SK-N-SH (cell line): ENCODE data around the gene NT5C1B. TPM values are rescaled to one million over a fixed set of nuclear protein-coding genes. Genes with fewer than 3 reads are reported as not detected.

Experiments used
- CTCF ChIA-PET: fragments of 300-600, 350-600 bp; formaldehyde crosslinking; extraction: SDS; loops from one replicate; lab custom pipeline; 2021; lab: Yijun Ruan, JAX
- POLR2A ChIA-PET: fragments of 350-600 bp; sonication (Branson Sonifier 250); formaldehyde crosslinking; extraction: SDS; loops from one replicate; lab custom pipeline; 2020; ENCODE audit warnings: antibody characterized with exemption, inconsistent platforms; lab: Yijun Ruan, JAX
- DNase-seq: peaks from one replicate; pipeline ENCODE4 v3.0.0; 2012
- H2AFZ ChIP-seq: fragments of 200-600 bp; sonication (generic); 2 replicates; pipeline ENCODE4 v1.8.1; 2016; ENCODE audit warnings: antibody characterized with exemption, mild to moderate bottlenecking, low read depth
- H3F3A ChIP-seq: fragments of 200-600 bp; sonication (generic); replicated peaks from 2 replicates; pipeline ENCODE3; 2016; ENCODE audit warnings: antibody characterized with exemption, mild to moderate bottlenecking; ENCODE audit not compliant: insufficient read depth
- H3K27ac ChIP-seq, 2 experiments: fragments of 200-500 bp in 1 of 2; fragments of 200-600 bp in 1 of 2; sonication (Bioruptor generic) in 1 of 2; sonication (generic), shearing (Covaris generic) in 1 of 2; 2 replicates each; pipeline versions ENCODE4 v1.5.1 to v1.6.1; 2014 to 2016; ENCODE audit warnings: low read depth in 2 of 2, inconsistent platforms in 1 of 2, low read length in 1 of 2, mild to moderate bottlenecking in 1 of 2, mixed read lengths in 1 of 2
- H3K27me3 ChIP-seq: fragments of 200-600 bp; sonication (generic), shearing (Covaris generic); 2 replicates; pipeline ENCODE4 v1.6.1; 2016; ENCODE audit warnings: mixed run types; ENCODE audit not compliant: insufficient read depth
- H3K36me3 ChIP-seq, 2 experiments: fragments of 200-500 bp in 1 of 2; fragments of 200-600 bp in 1 of 2; sonication (Bioruptor generic) in 1 of 2; sonication (generic) in 1 of 2; replicated peaks in 1 of 2; 2 replicates each; pipeline versions ENCODE3 to v1.5.1; 2014 to 2016; ENCODE audit warnings: low read length in 1 of 2, mild to moderate bottlenecking in 1 of 2; ENCODE audit not compliant: insufficient read depth in 2 of 2, control insufficient read depth in 1 of 2
- H3K4me1 ChIP-seq, 2 experiments: fragments of 200-500 bp in 1 of 2; fragments of 200-600 bp in 1 of 2; sonication (Bioruptor generic) in 1 of 2; sonication (generic), shearing (Covaris generic) in 1 of 2; 2 replicates each; pipeline versions ENCODE4 v1.5.1 to v1.6.1; 2014 to 2016; ENCODE audit warnings: low read depth in 1 of 2, low read length in 1 of 2, mixed run types in 1 of 2; ENCODE audit not compliant: insufficient read depth in 2 of 2, control insufficient read depth in 1 of 2
- H3K4me2 ChIP-seq: fragments of 200-600 bp; sonication (generic), shearing (Covaris generic); 2 replicates; pipeline ENCODE4 v1.6.1; 2017; ENCODE audit warnings: mixed run types
- H3K4me3 ChIP-seq, 2 experiments: fragments of 200-500 bp in 1 of 2; fragments of 200-600 bp in 1 of 2; sonication (Bioruptor generic) in 1 of 2; sonication (generic), shearing (Covaris generic) in 1 of 2; 2 replicates each; pipeline versions ENCODE4 v1.5.1 to v1.8.1; 2014 to 2016; ENCODE audit warnings: low read depth in 2 of 2, inconsistent platforms in 1 of 2, low read length in 1 of 2, mild to moderate bottlenecking in 1 of 2, mixed read lengths in 1 of 2, moderate library complexity in 1 of 2
- H3K79me2 ChIP-seq: fragments of 200-600 bp; sonication (generic); 2 replicates; pipeline ENCODE4 v1.8.1; 2017; ENCODE audit warnings: mild to moderate bottlenecking; ENCODE audit not compliant: insufficient read depth
- H3K9ac ChIP-seq: fragments of 200-600 bp; sonication (generic); 2 replicates; pipeline ENCODE4 v1.6.1; 2017; ENCODE audit warnings: mixed run types
- H3K9me2 ChIP-seq: fragments of 200-600 bp; sonication (generic); 2 replicates; pipeline ENCODE4 v1.6.1; 2017; ENCODE audit warnings: mixed run types
- H3K9me3 ChIP-seq: fragments of 200-600 bp; sonication (generic); 2 replicates; pipeline ENCODE4 v1.6.1; 2017; ENCODE audit warnings: mixed run types, mild to moderate bottlenecking, moderate library complexity
- H4K20me1 ChIP-seq: fragments of 200-600 bp; sonication (generic); 2 replicates; pipeline ENCODE4 v1.6.1; 2017; ENCODE audit warnings: mild to moderate bottlenecking, mixed run types; ENCODE audit not compliant: insufficient read depth
- ELF1 ChIP-seq: IDR thresholded peaks from 2 replicates; pipeline ENCODE4 v1.4.0; 2012
- EP300 ChIP-seq, 2 experiments: IDR thresholded peaks; 2 replicates each; pipeline versions ENCODE4 v1.4.0 to v1.6.1; 2012; ENCODE audit warnings: borderline replicate concordance in 1 of 2, low read depth in 1 of 2, low read length in 1 of 2
- EZH2phosphoT487 ChIP-seq: fragments of 200-600 bp; sonication (generic); IDR thresholded peaks from 2 replicates; pipeline ENCODE4 v1.6.1; 2017; ENCODE audit warnings: low read depth, mixed run types, mild to moderate bottlenecking, antibody characterized with exemption, moderate library complexity, borderline replicate concordance
- FOXJ3 ChIP-seq: sonication (generic); formaldehyde crosslinking; IDR thresholded peaks from 2 replicates; pipeline ENCODE4 v1.5.1; 2020; ENCODE audit warnings: mild to moderate bottlenecking, missing genetic modification reagents
- JUND ChIP-seq: IDR thresholded peaks from 2 replicates; pipeline ENCODE4 v1.4.0; 2012
- NFIC ChIP-seq: IDR thresholded peaks from 2 replicates; pipeline ENCODE4 v1.4.0; 2012; ENCODE audit warnings: borderline replicate concordance
- POLR2AphosphoS5 ChIP-seq: IDR thresholded peaks from 2 replicates; pipeline ENCODE4 v1.6.1; 2012; ENCODE audit warnings: low read depth, low read length
- RCOR1 ChIP-seq: fragments of 150-350 bp; IDR thresholded peaks from 2 replicates; pipeline ENCODE4 v1.6.1; 2017; ENCODE audit warnings: antibody characterized with exemption, low read length
- RFX5 ChIP-seq: IDR thresholded peaks from 2 replicates; pipeline ENCODE4 v1.6.1; 2012; ENCODE audit warnings: mild to moderate bottlenecking, improper control_type of control experiment, low read length
- SIN3A ChIP-seq: IDR thresholded peaks from 2 replicates; pipeline ENCODE4 v1.6.1; 2012; ENCODE audit warnings: low read depth, mild to moderate bottlenecking, low read length, moderate library complexity, borderline replicate concordance
- SMC3 ChIP-seq: IDR thresholded peaks from 2 replicates; pipeline ENCODE4 v1.6.1; 2012; ENCODE audit warnings: low read depth, low read length, improper control_type of control experiment
- TAF1 ChIP-seq: IDR thresholded peaks from 2 replicates; pipeline ENCODE4 v1.6.1; 2012; ENCODE audit warnings: low read depth, mild to moderate bottlenecking, low read length, moderate library complexity, borderline replicate concordance
- TCF12 ChIP-seq: IDR thresholded peaks from 2 replicates; pipeline ENCODE4 v1.4.0; 2012
- YY1 ChIP-seq: IDR thresholded peaks from 2 replicates; pipeline ENCODE4 v1.4.0; 2012; ENCODE audit warnings: low read depth, mild to moderate bottlenecking
- WGBS: methylation state at CpG from one replicate; pipeline ENCODE4 v1.1.6; 2017; ENCODE audit warnings: low lambda C conversion rate; 5-methylcytosine and 5-hydroxymethylcytosine counted together
- polyA plus RNA-seq, 3 experiments: library from polyadenylated mRNA; depleted of rRNA; stranded (reverse); fragments of >200 nt; gene quantifications; 2 replicates each; pipeline ENCODE4 v1.2.3, GENCODE V29; 2012
- TF ChIP-seq, protein P1 (sequence below): fragments of 150-350 bp; IDR thresholded peaks from 2 replicates; pipeline ENCODE4 v1.6.1; 2016; ENCODE audit warnings: mild to moderate bottlenecking, low read depth, low read length
- TF ChIP-seq, protein P2 (sequence below): IDR thresholded peaks from 2 replicates; pipeline ENCODE4 v1.4.0; 2012; ENCODE audit warnings: low read depth, borderline replicate concordance
- TF ChIP-seq, protein P3 (sequence below): fragments of 200-600 bp; sonication (generic); IDR thresholded peaks from 2 replicates; pipeline ENCODE4 v1.6.1; 2017; ENCODE audit warnings: antibody characterized with exemption, mild to moderate bottlenecking, moderate library complexity

Gene NT5C1B
- polyA plus RNA-seq, 1 of the 3 experiments (the other 2 are of a cell fraction) = not detected

DNA sequence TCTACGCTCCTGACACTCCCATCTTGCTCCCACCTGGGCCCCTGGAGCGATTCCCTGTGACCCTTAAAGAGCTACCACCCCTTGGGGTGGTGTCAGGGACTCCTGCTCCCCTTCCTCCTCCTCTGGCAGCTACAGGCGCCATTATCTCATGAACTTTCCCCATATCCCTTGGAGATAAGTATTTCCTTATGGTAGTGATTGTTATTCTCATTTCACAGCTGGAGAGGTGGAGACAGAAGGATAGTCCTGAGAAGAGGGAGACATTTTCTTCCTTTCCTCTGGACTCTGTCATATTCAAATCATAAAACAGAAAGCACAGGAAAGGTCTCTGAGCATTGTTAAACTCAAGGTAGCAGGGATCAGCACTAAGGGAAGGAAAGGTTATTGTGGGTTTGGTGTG lies 63.5 kb downstream of the NT5C1B start:
- no peaks in the 10 kb centered on the region for H4K20me1 ChIP-seq
- H3K79me2 ChIP-seq = no peaks in the 10 kb centered on the region
- H3K9me2 ChIP-seq = no peaks in the 10 kb centered on the region
- H2AFZ ChIP-seq = no peak overlapping the region
- no peak overlapping the region for H3K9ac ChIP-seq
- no peaks in the 10 kb centered on the region for H3K9me3 ChIP-seq
- TF ChIP-seq SIN3A (no peak), SMC3 (no peak), RCOR1 (no peak), EP300 (IDR thresholded peaks at IDR 0.05; ENCODE audit: borderline replicate concordance in 1 of 2, low read depth in 1 of 2, low read length in 1 of 2) (no peak), EZH2phosphoT487 (no peak)
- TF ChIP-seq, all 33 proteins: peak for 0
- Histone ChIP-seq H3K27ac (no peak overlapping the region), H3K4me3 (no peak overlapping the region), H3K36me3 (no peaks in the 10 kb centered on the region), H3F3A (no peaks in the 10 kb centered on the region), H3K4me2 (no peak overlapping the region), H3K4me1 (peaks cover 11 to 16% of the 10 kb centered on the region in 2 experiments), H3K27me3 (no peaks in the 10 kb centered on the region)
- WGBS = 83% methylated on average over 3 of the region's 3 CpGs
- POLR2A ChIA-PET = no interaction called here
- CTCF ChIA-PET = interaction anchor here (1.3 to 1.6 kb wide), 3 partner anchors 33 to 825 kb away, joined by 3 to 4 read pairs (median 4); no protein-coding TSS in a partner anchor
- no peak for DNase-seq

DNA sequence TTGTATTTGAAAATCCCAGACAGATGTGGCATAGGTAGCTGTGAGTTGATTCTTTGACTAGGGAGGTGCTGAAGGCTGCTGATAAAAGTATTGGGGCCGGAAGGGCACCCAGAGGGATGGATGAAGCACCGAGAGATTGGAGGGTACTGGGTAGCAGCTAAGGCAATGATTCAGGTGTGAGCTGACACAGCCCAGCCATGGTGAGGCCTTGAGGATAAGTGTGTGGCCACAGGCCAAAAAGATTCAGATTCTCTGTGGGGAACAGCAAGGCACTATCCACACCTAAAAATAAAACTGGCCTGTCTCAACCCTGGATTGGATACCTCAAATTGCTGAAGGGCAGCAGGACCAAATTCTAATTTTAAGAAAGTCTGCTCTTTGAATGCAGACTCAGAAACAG lies 64.1 kb downstream of the NT5C1B start:
- WGBS = 96% methylated on average over 2 of the region's 2 CpGs
- Histone ChIP-seq H4K20me1 (no peaks in the 10 kb centered on the region), H3K9ac (no peak overlapping the region), H3K27ac (no peak overlapping the region), H3K36me3 (no peaks in the 10 kb centered on the region), H2AFZ (no peak overlapping the region), H3K9me3 (no peaks in the 10 kb centered on the region), H3F3A (peaks cover under 1% of the 10 kb centered on the region), H3K79me2 (no peaks in the 10 kb centered on the region), H3K27me3 (no peaks in the 10 kb centered on the region), H3K4me1 (peaks cover 16 to 20% of the 10 kb centered on the region in 2 experiments), H3K4me2 (no peak overlapping the region), H3K4me3 (no peak overlapping the region), H3K9me2 (no peaks in the 10 kb centered on the region)
- CTCF ChIA-PET = interaction anchor here (1.3 to 1.6 kb wide), 2 partner anchors 34 to 227 kb away, joined by 3 to 4 read pairs; no protein-coding TSS in a partner anchor
- POLR2A ChIA-PET = no interaction called here
- no peak for DNase-seq
- TF ChIP-seq POLR2AphosphoS5 = no peak
- no peak for TF ChIP-seq NFIC
- TF ChIP-seq RCOR1 = no peak
- TF ChIP-seq SIN3A = no peak
- no peak for TF ChIP-seq RFX5
- TF ChIP-seq YY1 = no peak
- TF ChIP-seq TAF1 = no peak
- no peak for TF ChIP-seq TCF12
- no peak for TF ChIP-seq EP300 (IDR thresholded peaks at IDR 0.05; ENCODE audit: borderline replicate concordance in 1 of 2, low read depth in 1 of 2, low read length in 1 of 2)
- TF ChIP-seq, protein P1, sequence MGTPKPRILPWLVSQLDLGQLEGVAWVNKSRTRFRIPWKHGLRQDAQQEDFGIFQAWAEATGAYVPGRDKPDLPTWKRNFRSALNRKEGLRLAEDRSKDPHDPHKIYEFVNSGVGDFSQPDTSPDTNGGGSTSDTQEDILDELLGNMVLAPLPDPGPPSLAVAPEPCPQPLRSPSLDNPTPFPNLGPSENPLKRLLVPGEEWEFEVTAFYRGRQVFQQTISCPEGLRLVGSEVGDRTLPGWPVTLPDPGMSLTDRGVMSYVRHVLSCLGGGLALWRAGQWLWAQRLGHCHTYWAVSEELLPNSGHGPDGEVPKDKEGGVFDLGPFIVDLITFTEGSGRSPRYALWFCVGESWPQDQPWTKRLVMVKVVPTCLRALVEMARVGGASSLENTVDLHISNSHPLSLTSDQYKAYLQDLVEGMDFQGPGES = no peak
- TF ChIP-seq, protein P2, sequence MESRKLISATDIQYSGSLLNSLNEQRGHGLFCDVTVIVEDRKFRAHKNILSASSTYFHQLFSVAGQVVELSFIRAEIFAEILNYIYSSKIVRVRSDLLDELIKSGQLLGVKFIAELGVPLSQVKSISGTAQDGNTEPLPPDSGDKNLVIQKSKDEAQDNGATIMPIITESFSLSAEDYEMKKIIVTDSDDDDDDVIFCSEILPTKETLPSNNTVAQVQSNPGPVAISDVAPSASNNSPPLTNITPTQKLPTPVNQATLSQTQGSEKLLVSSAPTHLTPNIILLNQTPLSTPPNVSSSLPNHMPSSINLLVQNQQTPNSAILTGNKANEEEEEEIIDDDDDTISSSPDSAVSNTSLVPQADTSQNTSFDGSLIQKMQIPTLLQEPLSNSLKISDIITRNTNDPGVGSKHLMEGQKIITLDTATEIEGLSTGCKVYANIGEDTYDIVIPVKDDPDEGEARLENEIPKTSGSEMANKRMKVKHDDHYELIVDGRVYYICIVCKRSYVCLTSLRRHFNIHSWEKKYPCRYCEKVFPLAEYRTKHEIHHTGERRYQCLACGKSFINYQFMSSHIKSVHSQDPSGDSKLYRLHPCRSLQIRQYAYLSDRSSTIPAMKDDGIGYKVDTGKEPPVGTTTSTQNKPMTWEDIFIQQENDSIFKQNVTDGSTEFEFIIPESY = no peak
- TF ChIP-seq, protein P3, sequence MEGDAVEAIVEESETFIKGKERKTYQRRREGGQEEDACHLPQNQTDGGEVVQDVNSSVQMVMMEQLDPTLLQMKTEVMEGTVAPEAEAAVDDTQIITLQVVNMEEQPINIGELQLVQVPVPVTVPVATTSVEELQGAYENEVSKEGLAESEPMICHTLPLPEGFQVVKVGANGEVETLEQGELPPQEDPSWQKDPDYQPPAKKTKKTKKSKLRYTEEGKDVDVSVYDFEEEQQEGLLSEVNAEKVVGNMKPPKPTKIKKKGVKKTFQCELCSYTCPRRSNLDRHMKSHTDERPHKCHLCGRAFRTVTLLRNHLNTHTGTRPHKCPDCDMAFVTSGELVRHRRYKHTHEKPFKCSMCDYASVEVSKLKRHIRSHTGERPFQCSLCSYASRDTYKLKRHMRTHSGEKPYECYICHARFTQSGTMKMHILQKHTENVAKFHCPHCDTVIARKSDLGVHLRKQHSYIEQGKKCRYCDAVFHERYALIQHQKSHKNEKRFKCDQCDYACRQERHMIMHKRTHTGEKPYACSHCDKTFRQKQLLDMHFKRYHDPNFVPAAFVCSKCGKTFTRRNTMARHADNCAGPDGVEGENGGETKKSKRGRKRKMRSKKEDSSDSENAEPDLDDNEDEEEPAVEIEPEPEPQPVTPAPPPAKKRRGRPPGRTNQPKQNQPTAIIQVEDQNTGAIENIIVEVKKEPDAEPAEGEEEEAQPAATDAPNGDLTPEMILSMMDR = no peak
- TF ChIP-seq ELF1 = no peak
- no peak for TF ChIP-seq JUND
- no peak for TF ChIP-seq FOXJ3 (CRISPR knock-in tag)
- TF ChIP-seq, all 33 proteins: peak for 0
